ENCODE measurements around the gene ARL6IP5.

ARL6IP5 gene

DNA sequence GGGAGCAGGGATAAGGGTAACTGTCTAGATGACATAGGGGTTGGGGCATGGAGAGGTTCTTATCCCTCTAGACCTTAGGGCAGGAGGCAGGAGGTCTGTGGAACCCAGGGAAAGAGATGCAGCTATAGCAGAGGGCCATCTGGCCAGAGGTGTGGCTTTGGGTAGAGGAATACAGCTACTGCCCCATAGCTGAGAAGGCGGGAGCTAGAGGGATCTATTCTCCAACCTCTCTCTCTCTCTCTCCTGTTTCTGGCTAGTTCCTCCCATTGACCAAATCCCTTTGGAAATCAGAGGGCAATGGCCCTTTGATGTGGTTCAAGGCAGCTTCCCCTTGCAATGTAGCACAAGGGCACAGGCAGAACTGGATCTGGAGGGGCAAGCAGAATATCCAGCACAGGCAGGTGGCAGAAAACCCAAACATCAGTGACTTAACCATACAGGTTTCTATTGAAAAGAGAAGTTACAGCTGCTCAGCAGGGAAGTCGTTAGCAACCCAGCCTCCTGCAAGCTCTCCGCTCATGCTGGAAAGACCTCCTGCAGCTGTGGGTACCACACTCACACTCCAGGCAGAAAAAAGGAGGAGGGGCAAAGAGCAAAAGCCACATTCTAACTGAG is 60.0 kb downstream of the ARL6IP5 start:
- peak; percentile 7 for DNase-seq (ENCODE audit: low read depth)
- no peak for TF ChIP-seq CTCF (IDR thresholded peaks at IDR 0.05; ENCODE audit: insufficient read depth, low read depth, low read length, missing control alignments)
- no peak overlapping the region for H3K4me3 ChIP-seq (ENCODE audit: low read depth, low read length)

GRCh38 chr3:69145688-69146087 is 61.0 kb downstream of the ARL6IP5 start:
- no peak overlapping the region for H3K4me3 ChIP-seq (ENCODE audit: low read depth, low read length)
- no peak for DNase-seq (ENCODE audit: low read depth)
- no peak for TF ChIP-seq CTCF (IDR thresholded peaks at IDR 0.05; ENCODE audit: insufficient read depth, low read depth, low read length, missing control alignments)

GRCh38 chr3:69149586-69149985 is 64.8 kb downstream of the ARL6IP5 start:
- no peak for TF ChIP-seq CTCF (IDR thresholded peaks at IDR 0.05; ENCODE audit: insufficient read depth, low read depth, low read length, missing control alignments)
- DNase-seq (ENCODE audit: low read depth) = no peak
- H3K4me3 ChIP-seq (ENCODE audit: low read depth, low read length) = no peak overlapping the region
